ENCODE results near the gene MYH1.

GRCh38 chr17:10558049-10558448, 39.7 kb upstream of the MYH1 start:
- TF ChIP-seq, protein P1, sequence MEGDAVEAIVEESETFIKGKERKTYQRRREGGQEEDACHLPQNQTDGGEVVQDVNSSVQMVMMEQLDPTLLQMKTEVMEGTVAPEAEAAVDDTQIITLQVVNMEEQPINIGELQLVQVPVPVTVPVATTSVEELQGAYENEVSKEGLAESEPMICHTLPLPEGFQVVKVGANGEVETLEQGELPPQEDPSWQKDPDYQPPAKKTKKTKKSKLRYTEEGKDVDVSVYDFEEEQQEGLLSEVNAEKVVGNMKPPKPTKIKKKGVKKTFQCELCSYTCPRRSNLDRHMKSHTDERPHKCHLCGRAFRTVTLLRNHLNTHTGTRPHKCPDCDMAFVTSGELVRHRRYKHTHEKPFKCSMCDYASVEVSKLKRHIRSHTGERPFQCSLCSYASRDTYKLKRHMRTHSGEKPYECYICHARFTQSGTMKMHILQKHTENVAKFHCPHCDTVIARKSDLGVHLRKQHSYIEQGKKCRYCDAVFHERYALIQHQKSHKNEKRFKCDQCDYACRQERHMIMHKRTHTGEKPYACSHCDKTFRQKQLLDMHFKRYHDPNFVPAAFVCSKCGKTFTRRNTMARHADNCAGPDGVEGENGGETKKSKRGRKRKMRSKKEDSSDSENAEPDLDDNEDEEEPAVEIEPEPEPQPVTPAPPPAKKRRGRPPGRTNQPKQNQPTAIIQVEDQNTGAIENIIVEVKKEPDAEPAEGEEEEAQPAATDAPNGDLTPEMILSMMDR (IDR thresholded peaks at IDR 0.05; ENCODE audit: low read depth, low read length, missing input control): no peak
- TF ChIP-seq RAD21 (IDR thresholded peaks at IDR 0.05) (no peak), RXRA (IDR thresholded peaks at IDR 0.05) (no peak), REST (IDR thresholded peaks at IDR 0.05) (no peak), YY1 (IDR thresholded peaks at IDR 0.05) (no peak), HNF4G (IDR thresholded peaks at IDR 0.05) (no peak)

All from liver (tissue), 3 donors.